Ovary (tissue), 3 donors: ENCODE data around the gene CDK5RAP2.

Experiments
- CTCF ChIP-seq, 3 donors: fragments of 450-650 bp in 2 of 3; fragments of 200-600 bp in 1 of 3; IDR thresholded peaks; one replicate each; pipeline versions ENCODE4 v1.5.1 to v1.8.0; 2016 to 2022; ENCODE audit warnings: antibody characterized with exemption in 3 of 3, mild to moderate bottlenecking in 1 of 3
- POLR2A ChIP-seq: fragments of 450-650 bp; IDR thresholded peaks from one replicate; pipeline ENCODE4 v1.6.1; 2017; ENCODE audit warnings: antibody characterized with exemption, mild to moderate bottlenecking, moderate library complexity
- donor health status: DM: no; HTN: no; CAD: no.

GRCh38 chr9:120362446-120362845, 217.5 kb downstream of the CDK5RAP2 start:
- no peak for TF ChIP-seq CTCF (IDR thresholded peaks at IDR 0.05)
- TF ChIP-seq POLR2A = no peak
